NCI-H526 (cell line): ENCODE measurements around the gene ADAR.

ENCODE experiments used
- DNase-seq, 2 experiments: peaks; one replicate each; lab custom pipeline; 2025; lab: John Stamatoyannopoulos, UW

Gene ADAR

DNA sequence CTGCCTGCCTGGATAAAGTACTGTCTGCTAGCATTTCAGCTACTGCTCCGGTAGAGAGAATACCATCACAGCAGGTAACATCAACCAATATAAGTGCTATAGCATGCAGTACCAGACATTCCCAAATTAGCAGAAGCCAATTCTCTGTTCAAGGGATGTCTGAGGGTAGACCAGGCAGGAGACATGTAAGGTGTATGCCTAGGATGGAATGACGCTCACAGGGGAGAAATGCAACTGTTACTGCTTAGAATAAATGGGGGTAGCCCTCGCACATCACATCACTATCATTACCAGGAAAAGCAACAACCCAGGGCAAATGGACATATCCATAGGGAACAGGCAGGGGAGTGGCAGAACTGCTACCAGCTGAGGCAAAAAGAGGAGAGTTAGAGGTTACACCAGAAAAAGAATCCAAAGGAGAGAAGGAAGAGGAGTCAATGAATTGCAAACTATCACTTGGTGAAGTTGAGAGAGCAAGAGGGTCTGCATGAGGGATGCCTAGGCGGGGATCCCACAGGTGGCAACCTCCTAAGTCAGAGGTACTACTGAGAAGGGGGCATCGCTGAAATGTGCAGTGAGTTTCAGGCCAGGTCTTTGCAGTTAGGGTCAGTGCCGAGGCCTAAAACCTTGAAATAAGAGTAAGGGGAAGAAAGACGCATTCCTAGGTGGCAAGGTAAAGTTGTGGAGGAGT is 50.6 kb downstream of the ADAR start:
- DNase-seq = peak; percentile 47 to 50

DNA sequence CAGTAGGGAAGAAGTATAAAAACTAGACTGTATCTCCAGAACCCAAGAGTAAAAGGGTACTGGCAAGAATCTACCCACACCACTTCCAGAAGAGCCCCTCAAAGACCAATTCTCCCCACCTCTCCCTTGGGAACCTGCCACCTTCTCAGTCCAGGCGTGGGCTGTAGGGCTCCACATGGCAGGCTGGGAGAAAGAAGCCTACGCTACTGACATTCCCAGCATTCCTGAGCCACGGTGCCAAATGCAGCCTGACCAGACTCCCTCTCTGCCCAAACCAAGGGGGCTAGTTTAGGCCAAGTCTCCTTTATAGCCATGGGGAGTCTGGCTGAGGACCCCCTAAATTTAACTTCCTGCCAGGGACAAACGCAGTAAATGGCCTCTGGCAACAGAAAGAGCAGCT is 51.6 kb downstream of the ADAR start:
- no peak for DNase-seq

DNA sequence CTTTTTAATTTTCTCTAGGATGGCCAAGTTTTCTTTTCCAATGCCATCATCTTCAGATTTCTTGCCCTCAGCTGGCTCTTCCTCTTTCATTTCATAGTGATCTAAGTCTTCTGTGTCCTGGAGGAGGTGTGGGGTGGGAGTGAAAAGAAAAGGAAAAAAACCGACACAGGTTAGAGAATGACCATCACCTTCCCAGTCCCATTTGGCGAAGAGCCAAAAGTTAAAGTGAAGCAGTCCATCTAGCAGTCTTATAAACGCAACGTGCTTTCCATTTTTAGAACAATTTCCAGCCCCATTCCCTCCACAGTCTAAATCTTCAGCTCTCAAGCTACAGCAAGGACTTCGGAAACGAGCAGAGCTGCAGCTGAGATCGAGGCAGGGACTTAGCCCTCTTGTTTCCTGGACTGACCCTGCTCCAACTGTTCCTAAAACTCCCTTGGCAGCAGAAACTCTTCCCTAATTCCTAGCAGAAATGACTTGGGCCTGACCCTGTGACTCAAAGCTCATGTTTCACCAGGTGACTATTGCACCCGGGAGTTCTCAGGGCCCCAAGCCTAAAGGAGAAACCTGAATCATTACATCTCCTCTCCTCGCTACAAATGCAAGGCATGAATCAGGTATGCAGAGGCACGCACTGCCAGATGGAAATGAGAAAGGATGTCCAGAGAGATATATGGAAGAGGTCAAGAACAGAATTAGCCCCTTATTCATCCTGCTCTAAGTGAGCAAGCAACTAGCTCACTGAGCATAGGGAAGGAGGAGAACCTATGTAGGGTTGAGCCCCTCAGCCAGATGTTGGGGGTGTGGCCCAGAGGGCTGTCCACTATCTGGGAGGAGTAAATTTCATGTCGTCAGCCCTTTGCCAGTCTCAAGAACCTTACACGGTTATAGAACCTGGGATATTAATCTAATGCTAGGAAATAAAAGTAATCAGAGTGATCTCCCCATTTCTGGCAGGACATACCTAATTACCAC is 54.6 kb downstream of the ADAR start:
- no peak for DNase-seq

DNA sequence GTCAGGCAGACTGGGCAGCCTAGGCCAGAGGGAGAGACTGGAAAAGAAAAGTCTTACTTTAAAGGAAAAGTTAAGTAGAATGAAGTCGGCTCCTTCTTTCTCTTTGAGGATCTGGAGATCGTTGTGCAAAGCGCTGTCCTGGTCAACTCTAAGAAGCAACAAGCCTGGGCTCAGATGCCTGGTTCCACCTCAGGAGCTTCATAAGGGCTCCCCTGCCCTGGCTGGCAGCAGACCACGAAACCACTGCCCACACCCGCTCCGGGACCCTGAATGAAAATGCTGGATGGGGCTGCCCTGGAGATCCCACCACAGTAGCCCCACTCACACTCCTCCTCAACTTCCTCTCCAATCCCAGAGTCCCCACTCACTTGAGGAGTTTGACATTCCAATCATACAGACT is 56.0 kb downstream of the ADAR start:
- no peak for DNase-seq

- DNase-seq = no peak
These were observed 56.5 kb downstream of the ADAR start for GRCh38 chr1:154551474-154551873.

DNA sequence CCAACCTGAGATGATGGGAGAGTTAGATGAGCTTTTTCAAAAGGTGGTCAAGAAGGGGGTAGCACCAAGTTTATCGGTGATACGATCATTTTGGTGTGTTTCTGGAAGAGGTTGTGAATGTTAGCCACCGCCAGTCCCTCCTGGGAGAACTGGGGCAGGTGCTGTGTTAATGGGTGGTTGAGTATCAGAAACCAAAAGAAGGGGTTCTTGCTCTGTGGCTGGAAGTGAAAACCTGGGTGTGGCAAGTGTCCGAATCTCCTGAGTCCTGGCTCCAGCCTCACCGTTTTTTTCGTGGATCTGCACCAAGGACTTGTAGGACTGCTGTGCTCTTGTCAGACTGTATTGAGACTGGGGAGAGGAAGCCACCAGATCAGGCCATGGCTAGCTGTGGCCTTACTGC is 57.3 kb downstream of the ADAR start:
- no peak for DNase-seq

DNA sequence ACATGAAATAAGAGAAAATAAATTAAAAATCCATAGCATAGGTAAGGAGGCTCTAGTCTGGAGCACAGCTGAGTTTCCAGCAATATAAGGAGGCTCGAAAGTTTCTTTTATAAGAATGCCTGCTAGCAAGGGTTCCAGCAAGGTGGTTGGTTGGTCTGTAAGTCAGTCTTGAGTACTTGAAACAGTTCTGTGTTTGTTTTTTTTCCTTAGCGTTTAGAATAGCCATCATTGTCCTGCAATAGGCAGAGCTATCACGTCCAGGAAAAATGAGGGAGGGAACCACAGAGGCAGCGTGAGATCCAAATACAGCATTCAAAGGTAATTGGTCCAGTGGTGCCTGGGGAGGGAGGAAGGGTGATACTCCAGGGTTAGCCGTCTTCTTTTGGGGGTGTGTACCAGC is 57.9 kb downstream of the ADAR start:
- DNase-seq = no peak

DNA sequence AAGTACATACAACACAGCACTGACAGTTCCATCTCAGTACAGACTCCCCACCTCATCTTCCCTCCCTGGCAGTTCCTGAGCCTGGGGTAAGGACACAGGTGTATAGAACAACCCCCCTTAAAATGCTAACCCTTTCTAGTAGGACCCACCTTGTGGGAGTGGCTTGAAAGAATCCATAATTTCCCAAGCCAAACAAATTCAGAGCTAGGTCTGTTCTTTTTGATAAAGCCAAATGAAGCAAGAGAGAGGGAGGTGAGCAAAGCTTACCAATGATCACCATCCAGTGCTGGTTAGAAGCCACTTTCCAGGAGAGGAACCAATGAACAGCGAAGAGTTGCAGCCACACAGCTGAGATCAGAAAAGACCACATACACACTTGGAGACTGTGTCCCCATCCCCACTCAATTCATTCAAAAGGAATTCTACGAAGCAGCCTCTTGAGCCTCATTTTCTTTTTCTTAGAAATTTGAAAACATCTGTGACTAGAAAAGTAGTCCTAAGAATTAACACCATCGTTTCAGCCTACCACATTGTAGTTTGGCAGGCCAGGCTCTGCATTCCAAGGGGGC is 58.7 kb downstream of the ADAR start:
- no peak for DNase-seq

- no peak for DNase-seq
These were observed 60.0 kb downstream of the ADAR start for GRCh38 chr1:154548028-154548427.

GRCh38 chr1:154547105-154547732 is 60.8 kb downstream of the ADAR start:
- DNase-seq = no peak

GRCh38 chr1:154546264-154547063 is 61.5 kb downstream of the ADAR start:
- peak; percentile 73 to 96 for DNase-seq

DNA sequence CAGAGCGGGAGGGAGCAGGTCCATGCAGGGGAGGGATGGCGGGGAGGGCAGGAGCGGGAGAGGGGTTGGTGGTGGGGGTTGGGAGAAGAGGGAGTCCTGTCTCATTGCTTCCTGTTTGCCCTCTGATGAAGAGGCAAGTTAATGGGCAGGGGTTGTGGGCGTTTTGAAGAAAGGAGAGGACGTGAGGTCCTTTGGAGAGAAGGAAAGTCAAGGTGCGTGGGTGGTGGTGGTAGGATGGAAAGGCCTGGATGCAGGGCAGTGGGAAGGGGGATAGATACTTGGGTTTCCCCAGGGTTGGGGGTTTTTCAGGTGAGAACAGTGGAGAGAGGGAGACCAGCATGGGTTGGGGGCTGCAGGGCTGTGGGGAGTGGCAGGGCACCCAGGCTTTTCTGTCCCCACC is 66.8 kb downstream of the ADAR start:
- no peak for DNase-seq

- no peak for DNase-seq
These were observed 68.2 kb downstream of the ADAR start for GRCh38 chr1:154539486-154540483.

DNA sequence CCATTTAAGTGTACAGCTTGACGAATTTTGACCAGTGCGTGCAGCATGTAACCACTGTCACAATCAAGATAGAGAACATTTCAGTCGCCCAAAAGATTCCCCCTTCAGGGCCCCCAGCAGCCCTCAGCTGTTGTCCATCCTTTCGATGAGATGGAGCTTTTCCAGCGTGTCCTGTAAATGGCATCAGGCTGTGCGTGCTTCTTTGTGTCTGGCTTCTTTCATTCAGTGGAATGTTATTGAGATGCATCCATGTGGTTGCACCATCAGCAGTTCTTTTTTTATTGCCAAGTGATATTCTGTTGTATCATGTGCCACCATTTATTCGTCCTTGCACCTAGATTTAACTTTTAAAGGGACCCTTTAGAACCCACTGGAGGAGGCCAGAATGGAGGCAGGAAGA is 71.4 kb downstream of the ADAR start:
- DNase-seq = no peak

- peak; percentile 76 to 94 for DNase-seq
These were observed 73.8 kb downstream of the ADAR start for GRCh38 chr1:154533952-154534844.
